Hematopoietic multipotent progenitor cell treated with erythropoietin and hydrocortisone succinate and interleukin-3 and kit ligand, for 15 days (in vitro differentiated cells): Measurements from ENCODE around the gene TNFRSF11A.

ENCODE experiments used
- DNase-seq: peaks from one replicate; pipeline ENCODE4 v3.0.0-alpha.2; 2015; ENCODE audit warnings: low spot score

The TNFRSF11A gene

GRCh38 chr18:62384610-62385097 is 59.5 kb downstream of the TNFRSF11A start:
- no peak for DNase-seq

GRCh38 chr18:62386091-62386490 is 61.0 kb downstream of the TNFRSF11A start:
- no peak for DNase-seq

- no peak for DNase-seq
These were observed 61.5 kb downstream of the TNFRSF11A start for GRCh38 chr18:62386601-62387000.

GRCh38 chr18:62387257-62387656 is 62.1 kb downstream of the TNFRSF11A start:
- DNase-seq: no peak

- DNase-seq: no peak
These were observed 64.0 kb downstream of the TNFRSF11A start for GRCh38 chr18:62388855-62389760.

GRCh38 chr18:62389761-62390481 is 64.8 kb downstream of the TNFRSF11A start:
- DNase-seq: peak; percentile 13

GRCh38 chr18:62394006-62394763 is 69.1 kb downstream of the TNFRSF11A start:
- no peak for DNase-seq

GRCh38 chr18:62396381-62396780 is 71.3 kb downstream of the TNFRSF11A start:
- no peak for DNase-seq

- no peak for DNase-seq
These were observed 71.9 kb downstream of the TNFRSF11A start for GRCh38 chr18:62396967-62397366.

GRCh38 chr18:62398291-62398690 is 73.2 kb downstream of the TNFRSF11A start:
- no peak for DNase-seq

- DNase-seq: no peak
These were observed 74.2 kb downstream of the TNFRSF11A start for GRCh38 chr18:62399276-62399675.

GRCh38 chr18:62399781-62400308 is 74.7 kb downstream of the TNFRSF11A start:
- DNase-seq: no peak

- no peak for DNase-seq
These were observed 75.8 kb downstream of the TNFRSF11A start for GRCh38 chr18:62400916-62401315.

GRCh38 chr18:62402342-62402948 is 77.3 kb downstream of the TNFRSF11A start:
- no peak for DNase-seq

- no peak for DNase-seq
These were observed 78.0 kb downstream of the TNFRSF11A start for GRCh38 chr18:62403120-62403519.

- DNase-seq: no peak
These were observed 79.8 kb downstream of the TNFRSF11A start for GRCh38 chr18:62404881-62405280.

GRCh38 chr18:62407660-62408059 is 82.5 kb downstream of the TNFRSF11A start:
- no peak for DNase-seq

- no peak for DNase-seq
These were observed 84.7 kb downstream of the TNFRSF11A start for GRCh38 chr18:62409821-62410220.

GRCh38 chr18:62412231-62412979 is 87.3 kb downstream of the TNFRSF11A start:
- no peak for DNase-seq

- no peak for DNase-seq
These were observed 88.1 kb downstream of the TNFRSF11A start for GRCh38 chr18:62413206-62413605.

GRCh38 chr18:62418258-62418657 is 93.1 kb downstream of the TNFRSF11A start:
- DNase-seq: no peak
